ENCODE results near the gene HS2ST1.

DNA sequence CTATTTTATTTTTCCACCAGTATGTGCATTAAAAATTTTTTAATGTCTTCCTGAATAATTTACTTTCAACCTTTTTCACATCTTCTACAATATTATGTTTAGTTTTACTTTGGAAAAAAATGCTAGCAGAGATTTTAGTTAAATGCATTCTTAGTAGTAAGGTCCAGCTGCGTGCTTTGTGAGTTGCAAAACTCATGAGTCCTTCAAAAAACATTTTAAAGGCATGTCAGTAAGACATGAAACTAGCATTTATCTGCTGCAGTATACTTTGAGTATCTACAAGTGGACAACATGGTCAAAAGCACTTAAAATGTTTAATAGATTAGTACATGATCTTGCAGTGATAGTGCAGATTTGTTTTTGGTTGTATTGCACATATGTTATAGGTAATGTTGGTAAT, 139.0 kb downstream of the HS2ST1 start:
- no peak for TF ChIP-seq POLR2AphosphoS5 (IDR thresholded peaks at IDR 0.05; ENCODE audit: low read depth, low read length)
- TF ChIP-seq TAF1 (IDR thresholded peaks at IDR 0.05; ENCODE audit: borderline replicate concordance, low read depth, low read length) = no peak
